CD4-positive, alpha-beta T cell treated with Interleukin-1 beta for 1 hour (primary cell): ENCODE measurements around the gene OTUD5.
"Not testable (repeated sequence)": the region's sequence is repeated elsewhere in the genome, so short reads cannot be mapped to it uniquely, and the experiment has no call there.

Experiments used
- DNase-seq, 2 donors: peaks; one replicate each; pipeline ENCODE4 v3.0.0-alpha.2; 2020 to 2022

Gene OTUD5

GRCh38 chrX:48910926-48911411 is 46.4 kb downstream of the OTUD5 start:
- no peak for DNase-seq

- no peak for DNase-seq
These were observed 47.6 kb downstream of the OTUD5 start for GRCh38 chrX:48909703-48910294.

GRCh38 chrX:48908600-48908999 is 48.8 kb downstream of the OTUD5 start:
- DNase-seq: no peak

- DNase-seq: no peak
These were observed 52.2 kb downstream of the OTUD5 start for GRCh38 chrX:48905090-48905790.

GRCh38 chrX:48904626-48905025 is 52.8 kb downstream of the OTUD5 start:
- no peak for DNase-seq

- DNase-seq: no peak
These were observed 53.2 kb downstream of the OTUD5 start for GRCh38 chrX:48904180-48904579.

- no peak for DNase-seq
These were observed 54.1 kb downstream of the OTUD5 start for GRCh38 chrX:48903290-48903689.

GRCh38 chrX:48902776-48903175 is 54.6 kb downstream of the OTUD5 start:
- DNase-seq: no peak

- DNase-seq: no peak
These were observed 55.3 kb downstream of the OTUD5 start for GRCh38 chrX:48902135-48902534.

GRCh38 chrX:48901069-48901468 is 56.3 kb downstream of the OTUD5 start:
- no peak for DNase-seq

- no peak for DNase-seq
These were observed 58.4 kb downstream of the OTUD5 start for GRCh38 chrX:48899078-48899410.

GRCh38 chrX:48897625-48898306 is 59.6 kb downstream of the OTUD5 start, which contains the start of the genes PQBP1 and TIMM17B:
Gene PQBP1 (plus strand): TSS chrX:48897930. CDS start chrX:48898510, 580 bp downstream.
Gene TIMM17B (minus strand): TSS chrX:48897768. CDS start chrX:48897749, 19 bp downstream.
- DNase-seq: peak; percentile 92 to 93

GRCh38 chrX:48897157-48897624 is 60.2 kb downstream of the OTUD5 start:
- DNase-seq: peak; percentile 80 to 81

- DNase-seq: no peak
These were observed 60.8 kb downstream of the OTUD5 start for GRCh38 chrX:48896611-48897011.

GRCh38 chrX:48894891-48895290 is 62.5 kb downstream of the OTUD5 start:
- no peak for DNase-seq

- no peak for DNase-seq
These were observed 63.7 kb downstream of the OTUD5 start for GRCh38 chrX:48893556-48894348.

GRCh38 chrX:48892896-48893295 is 64.5 kb downstream of the OTUD5 start:
- no peak for DNase-seq

- DNase-seq: peak; percentile 82
These were observed 65.8 kb downstream of the OTUD5 start for GRCh38 chrX:48891402-48892288.

GRCh38 chrX:48890934-48891401 is 66.4 kb downstream of the OTUD5 start:
- no peak for DNase-seq

- no peak for DNase-seq
These were observed 67.0 kb downstream of the OTUD5 start for GRCh38 chrX:48890296-48890925.

- not testable (repeated sequence) for DNase-seq
These were observed 70.8 kb downstream of the OTUD5 start for GRCh38 chrX:48886586-48886985.
